NCI-H446 (cell line): ENCODE data around the gene NPB.
"Not testable (repeated sequence)": the region's sequence is repeated elsewhere in the genome, so short reads cannot be mapped to it uniquely, and the experiment has no call there.

Experiments used
- DNase-seq, 2 experiments: peaks; one replicate each; lab custom pipeline; 2025; lab: John Stamatoyannopoulos, UW

NPB gene

GRCh38 chr17:81911969-81912368 is 9.9 kb downstream of the NPB start:
- DNase-seq = no peak

GRCh38 chr17:81912441-81913309 is 10.6 kb downstream of the NPB start:
- no peak for DNase-seq

GRCh38 chr17:81913394-81914102 is 11.5 kb downstream of the NPB start:
- DNase-seq = no peak

GRCh38 chr17:81914103-81914850 is 12.2 kb downstream of the NPB start:
- no peak for DNase-seq

- DNase-seq = no peak
Measured at GRCh38 chr17:81915331-81915730, 13.3 kb downstream of the NPB start.

- DNase-seq = no peak
Measured at GRCh38 chr17:81916234-81917001, 14.4 kb downstream of the NPB start.

- DNase-seq = peak; percentile 55 to 90
Measured at GRCh38 chr17:81917565-81918332, 15.7 kb downstream of the NPB start, which contains the start of gene SIRT7. Gene SIRT7 (minus strand): TSS chr17:81918176. CDS start chr17:81918131, 45 bp downstream.

GRCh38 chr17:81918333-81918669 is 16.3 kb downstream of the NPB start:
- DNase-seq = not testable (repeated sequence)

GRCh38 chr17:81918832-81919545 is 17.0 kb downstream of the NPB start:
- DNase-seq = no peak

- no peak for DNase-seq
Measured at GRCh38 chr17:81920612-81921536, 18.8 kb downstream of the NPB start.

GRCh38 chr17:81921537-81921862 is 19.5 kb downstream of the NPB start:
- DNase-seq = no peak

GRCh38 chr17:81921996-81922565 is 20.0 kb downstream of the NPB start:
- no peak for DNase-seq

- DNase-seq = no peak
Measured at GRCh38 chr17:81922566-81923301, 20.7 kb downstream of the NPB start.

- DNase-seq = no peak
Measured at GRCh38 chr17:81923302-81924260, 21.5 kb downstream of the NPB start.

GRCh38 chr17:81924557-81925532 is 22.8 kb downstream of the NPB start:
- DNase-seq = no peak
